AML-193 (cell line): ENCODE results near the gene PNPLA4.

Source experiments
- DNase-seq, 2 experiments: peaks; one replicate each; lab custom pipeline; 2025; lab: John Stamatoyannopoulos, UW

PNPLA4 gene

DNA sequence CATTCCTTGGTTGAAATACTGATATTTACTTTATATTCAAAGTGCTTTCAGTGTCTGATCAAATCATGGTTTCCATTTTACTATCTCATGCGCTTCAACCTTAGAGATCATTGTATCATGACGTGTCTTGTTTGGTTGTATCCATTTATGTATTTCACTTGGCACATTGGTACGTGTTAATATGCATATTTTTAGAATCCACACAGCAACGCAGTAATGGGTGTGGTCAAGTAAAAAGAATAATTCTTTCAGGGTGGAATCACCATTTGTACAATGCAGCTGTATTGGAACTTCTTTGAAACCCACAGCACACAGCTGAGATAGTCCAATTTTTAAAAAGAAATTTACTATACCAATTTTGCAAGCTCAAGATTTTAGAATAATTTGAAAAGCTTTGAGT, 55.2 kb downstream of the PNPLA4 start:
- DNase-seq, result no peak

GRCh38 chrX:7852166-7852565, 75.0 kb downstream of the PNPLA4 start:
- no peak for DNase-seq
